SJCRH30 (cell line): Measurements from ENCODE around the gene DCLK1. TPM values are rescaled to one million over a fixed set of nuclear protein-coding genes. Genes with fewer than 3 reads are reported as not detected.
"Not testable (repeated sequence)": the region's sequence is repeated elsewhere in the genome, so short reads cannot be mapped to it uniquely, and the experiment has no call there.

Source experiments
- DNase-seq, 2 experiments: peaks; one replicate each; pipeline ENCODE4 v3.0.0-alpha.2; 2015 to 2020
- H3K27ac ChIP-seq: fragments of 250-450 bp; sonication (Bioruptor Pico); 2 replicates; pipeline ENCODE4 v1.5.1; 2020; ENCODE audit warnings: mild to moderate bottlenecking, moderate library complexity
- H3K27me3 ChIP-seq: fragments of 250-450 bp; sonication (Bioruptor Pico); 2 replicates; pipeline ENCODE4 v1.5.1; 2020; ENCODE audit warnings: mild to moderate bottlenecking, moderate library complexity
- H3K36me3 ChIP-seq: fragments of 250-450 bp; sonication (Bioruptor Pico); 2 replicates; pipeline ENCODE4 v1.5.1; 2020; ENCODE audit warnings: mild to moderate bottlenecking, moderate library complexity
- H3K4me1 ChIP-seq: fragments of 250-450 bp; sonication (Bioruptor Pico); 2 replicates; pipeline ENCODE4 v1.5.1; 2020; ENCODE audit warnings: mild to moderate bottlenecking, moderate library complexity
- H3K4me3 ChIP-seq: fragments of 250-450 bp; sonication (Bioruptor Pico); 2 replicates; pipeline ENCODE4 v1.5.1; 2020; ENCODE audit warnings: mild to moderate bottlenecking, moderate library complexity
- H3K9me3 ChIP-seq: fragments of 250-450 bp; sonication (Bioruptor Pico); replicated peaks from 2 replicates; pipeline ENCODE4 v1.5.1; 2020; ENCODE audit warnings: mild to moderate bottlenecking, moderate library complexity
- total RNA-seq: library from RNA; depleted of rRNA; stranded (reverse); fragments of >200 nt; shearing (Covaris generic); gene quantifications from 2 replicates; pipeline ENCODE4 v1.2.3, GENCODE V29; 2014

Gene DCLK1
- total RNA-seq, 1 experiment from 2014 or later: 17.9 TPM

GRCh38 chr13:35984287-35984686 is 146.9 kb downstream of the DCLK1 start:
- Histone ChIP-seq H3K4me1 (peaks cover 15% of the 10 kb centered on the region; the same call in 1 of the 2 replicates), H3K36me3 (no peaks in the 10 kb centered on the region), H3K4me3 (no peak overlapping the region), H3K27me3 (no peaks in the 10 kb centered on the region), H3K9me3 (no peaks in the 10 kb centered on the region), H3K27ac (no peak overlapping the region)
- DNase-seq: no peak

- H3K27me3 ChIP-seq, H3K4me3 ChIP-seq, H3K9me3 ChIP-seq, H3K36me3 ChIP-seq, DNase-seq, H3K27ac ChIP-seq: not testable (repeated sequence)
- peaks cover 15% of the 10 kb centered on the region; the same call in 1 of the 2 replicates for H3K4me1 ChIP-seq
Observed at GRCh38 chr13:35983703-35984102, 147.5 kb downstream of the DCLK1 start.

- Histone ChIP-seq H3K36me3 (no peaks in the 10 kb centered on the region), H3K27me3 (no peaks in the 10 kb centered on the region), H3K4me1 (peaks cover 13% of the 10 kb centered on the region; the same call in 1 of the 2 replicates), H3K27ac (no peak overlapping the region), H3K9me3 (no peaks in the 10 kb centered on the region), H3K4me3 (no peak overlapping the region)
- DNase-seq: peak in 1 of 2 experiments; percentile 61
Observed at GRCh38 chr13:35983206-35983605, 148.0 kb downstream of the DCLK1 start.

GRCh38 chr13:35979361-35979951 is 151.7 kb downstream of the DCLK1 start:
- H3K9me3 ChIP-seq: no peaks in the 10 kb centered on the region
- H3K4me1 ChIP-seq: 0 out of 2 replicates have a peak, but pooled peaks cover 3% of the 10 kb centered on the region
- no peaks in the 10 kb centered on the region for H3K36me3 ChIP-seq
- no peak overlapping the region for H3K4me3 ChIP-seq
- H3K27me3 ChIP-seq: no peaks in the 10 kb centered on the region
- no peak overlapping the region for H3K27ac ChIP-seq
- peak; percentile 26 to 52 for DNase-seq

GRCh38 chr13:35978607-35979316 is 152.4 kb downstream of the DCLK1 start:
- H3K4me3 ChIP-seq: no peak overlapping the region
- no peak overlapping the region for H3K27ac ChIP-seq
- 0 out of 2 replicates have a peak, but pooled peaks cover 3% of the 10 kb centered on the region for H3K4me1 ChIP-seq
- no peaks in the 10 kb centered on the region for H3K27me3 ChIP-seq
- H3K36me3 ChIP-seq: no peaks in the 10 kb centered on the region
- DNase-seq: peak in 1 of 2 experiments; percentile 84
- no peaks in the 10 kb centered on the region for H3K9me3 ChIP-seq

- DNase-seq: no peak
- H3K36me3 ChIP-seq: no peaks in the 10 kb centered on the region
- H3K27me3 ChIP-seq: no peaks in the 10 kb centered on the region
- H3K27ac ChIP-seq: no peak overlapping the region
- H3K4me3 ChIP-seq: no peak overlapping the region
- H3K4me1 ChIP-seq: 0 out of 2 replicates have a peak, but pooled peaks cover 3% of the 10 kb centered on the region
- H3K9me3 ChIP-seq: no peaks in the 10 kb centered on the region
Observed at GRCh38 chr13:35977060-35977459, 154.1 kb downstream of the DCLK1 start.

- H3K27me3 ChIP-seq: no peaks in the 10 kb centered on the region
- 0 out of 2 replicates have a peak, but pooled peaks cover 3% of the 10 kb centered on the region for H3K4me1 ChIP-seq
- H3K27ac ChIP-seq: no peak overlapping the region
- H3K9me3 ChIP-seq: no peaks in the 10 kb centered on the region
- no peak overlapping the region for H3K4me3 ChIP-seq
- no peak for DNase-seq
- H3K36me3 ChIP-seq: no peaks in the 10 kb centered on the region
Observed at GRCh38 chr13:35976126-35976525, 155.1 kb downstream of the DCLK1 start.

GRCh38 chr13:35966951-35967350 is 164.2 kb downstream of the DCLK1 start:
- H3K27ac ChIP-seq, H3K4me3 ChIP-seq, H3K27me3 ChIP-seq, H3K9me3 ChIP-seq, H3K36me3 ChIP-seq, DNase-seq, H3K4me1 ChIP-seq: not testable (repeated sequence)

- H3K36me3 ChIP-seq: no peaks in the 10 kb centered on the region
- H3K4me3 ChIP-seq: no peak overlapping the region
- no peaks in the 10 kb centered on the region; the same call in 1 of the 2 replicates for H3K9me3 ChIP-seq
- peaks cover 12% of the 10 kb centered on the region for H3K4me1 ChIP-seq
- H3K27me3 ChIP-seq: no peaks in the 10 kb centered on the region
- H3K27ac ChIP-seq: no peak overlapping the region
- DNase-seq: no peak
Observed at GRCh38 chr13:35966024-35966423, 165.2 kb downstream of the DCLK1 start.

- no peaks in the 10 kb centered on the region; the same call in 1 of the 2 replicates for H3K9me3 ChIP-seq
- H3K4me1 ChIP-seq: peaks cover 17% of the 10 kb centered on the region
- no peak for DNase-seq
- H3K27ac ChIP-seq: no peak overlapping the region
- no peaks in the 10 kb centered on the region for H3K36me3 ChIP-seq
- no peak overlapping the region for H3K4me3 ChIP-seq
- H3K27me3 ChIP-seq: no peaks in the 10 kb centered on the region
Observed at GRCh38 chr13:35965226-35965927, 165.8 kb downstream of the DCLK1 start.

- Histone ChIP-seq H3K9me3 (no peaks in the 10 kb centered on the region; the same call in 1 of the 2 replicates), H3K4me1 (peaks cover 17% of the 10 kb centered on the region), H3K4me3 (no peak overlapping the region), H3K27me3 (no peaks in the 10 kb centered on the region), H3K36me3 (no peaks in the 10 kb centered on the region), H3K27ac (no peak overlapping the region)
- DNase-seq: peak in 1 of 2 experiments; percentile 26
Observed at GRCh38 chr13:35964863-35965180, 166.4 kb downstream of the DCLK1 start.

GRCh38 chr13:35964011-35964862 is 166.9 kb downstream of the DCLK1 start:
- no peak for DNase-seq
- Histone ChIP-seq H3K9me3 (no peaks in the 10 kb centered on the region; the same call in 1 of the 2 replicates), H3K4me3 (no peak overlapping the region), H3K27me3 (no peaks in the 10 kb centered on the region), H3K4me1 (peaks cover 17% of the 10 kb centered on the region), H3K27ac (no peak overlapping the region), H3K36me3 (no peaks in the 10 kb centered on the region)

- H3K27me3 ChIP-seq: no peaks in the 10 kb centered on the region
- H3K27ac ChIP-seq: peak overlapping the region; percentile 57
- no peaks in the 10 kb centered on the region for H3K9me3 ChIP-seq
- H3K36me3 ChIP-seq: no peaks in the 10 kb centered on the region
- no peak overlapping the region for H3K4me3 ChIP-seq
- DNase-seq: peak; percentile 72 to 91
- H3K4me1 ChIP-seq: peaks cover 17% of the 10 kb centered on the region
Observed at GRCh38 chr13:35961461-35962220, 169.5 kb downstream of the DCLK1 start.

GRCh38 chr13:35961002-35961401 is 170.2 kb downstream of the DCLK1 start:
- Histone ChIP-seq H3K36me3 (no peaks in the 10 kb centered on the region), H3K27me3 (no peaks in the 10 kb centered on the region), H3K27ac (peak overlapping the region; percentile 57), H3K9me3 (no peaks in the 10 kb centered on the region), H3K4me1 (peaks cover 17% of the 10 kb centered on the region), H3K4me3 (no peak overlapping the region)
- peak in 1 of 2 experiments; percentile 62 for DNase-seq
